ENCODE measurements around the gene CTSD.

- TF ChIP-seq, protein P1, sequence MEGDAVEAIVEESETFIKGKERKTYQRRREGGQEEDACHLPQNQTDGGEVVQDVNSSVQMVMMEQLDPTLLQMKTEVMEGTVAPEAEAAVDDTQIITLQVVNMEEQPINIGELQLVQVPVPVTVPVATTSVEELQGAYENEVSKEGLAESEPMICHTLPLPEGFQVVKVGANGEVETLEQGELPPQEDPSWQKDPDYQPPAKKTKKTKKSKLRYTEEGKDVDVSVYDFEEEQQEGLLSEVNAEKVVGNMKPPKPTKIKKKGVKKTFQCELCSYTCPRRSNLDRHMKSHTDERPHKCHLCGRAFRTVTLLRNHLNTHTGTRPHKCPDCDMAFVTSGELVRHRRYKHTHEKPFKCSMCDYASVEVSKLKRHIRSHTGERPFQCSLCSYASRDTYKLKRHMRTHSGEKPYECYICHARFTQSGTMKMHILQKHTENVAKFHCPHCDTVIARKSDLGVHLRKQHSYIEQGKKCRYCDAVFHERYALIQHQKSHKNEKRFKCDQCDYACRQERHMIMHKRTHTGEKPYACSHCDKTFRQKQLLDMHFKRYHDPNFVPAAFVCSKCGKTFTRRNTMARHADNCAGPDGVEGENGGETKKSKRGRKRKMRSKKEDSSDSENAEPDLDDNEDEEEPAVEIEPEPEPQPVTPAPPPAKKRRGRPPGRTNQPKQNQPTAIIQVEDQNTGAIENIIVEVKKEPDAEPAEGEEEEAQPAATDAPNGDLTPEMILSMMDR (conservative IDR thresholded peaks at IDR 0.05; ENCODE audit: low read length), result no peak
- no peak for TF ChIP-seq EZH2phosphoT487 (IDR thresholded peaks at IDR 0.05; ENCODE audit: borderline replicate concordance, low read depth, low read length)
Observed at GRCh38 chr11:1753929-1754305, 9.8 kb downstream of the CTSD start.

Data from OCI-LY7 (cell line).